GM19035 (cell line): Measurements from ENCODE around the gene CUX1.
"Not testable (repeated sequence)": the region's sequence is repeated elsewhere in the genome, so short reads cannot be mapped to it uniquely, and the experiment has no call there.

Experiments
- ATAC-seq: cut with Tn5 transposase; IDR thresholded peaks from one replicate; pipeline ENCODE4 v1.9.1; 2021; ENCODE audit not compliant: unreplicated experiment

The CUX1 gene

DNA sequence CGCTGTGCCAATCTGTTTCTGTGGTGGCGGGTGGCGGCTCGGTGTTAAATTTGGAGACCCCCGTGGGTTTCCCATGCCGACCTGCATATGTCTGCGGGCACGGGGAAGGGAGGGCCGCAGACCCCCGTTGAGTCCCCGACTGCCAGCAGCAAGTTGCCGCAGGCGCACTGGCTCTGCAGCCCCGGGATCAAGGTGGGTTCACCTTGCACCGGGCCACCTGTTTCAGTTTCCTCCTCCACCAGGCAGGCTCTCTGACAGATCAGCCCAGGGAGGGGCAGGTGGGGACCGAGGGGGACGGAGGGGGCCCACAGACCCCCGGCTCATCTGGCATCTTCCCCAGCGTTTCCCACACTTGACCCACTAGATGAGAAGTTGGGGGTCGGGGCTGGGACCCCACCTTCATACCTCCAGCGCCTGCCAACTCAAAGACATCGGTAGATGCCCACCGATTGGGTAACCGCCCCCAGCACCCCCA lies 95.9 kb downstream of the CUX1 start:
- ATAC-seq, result no peak

DNA sequence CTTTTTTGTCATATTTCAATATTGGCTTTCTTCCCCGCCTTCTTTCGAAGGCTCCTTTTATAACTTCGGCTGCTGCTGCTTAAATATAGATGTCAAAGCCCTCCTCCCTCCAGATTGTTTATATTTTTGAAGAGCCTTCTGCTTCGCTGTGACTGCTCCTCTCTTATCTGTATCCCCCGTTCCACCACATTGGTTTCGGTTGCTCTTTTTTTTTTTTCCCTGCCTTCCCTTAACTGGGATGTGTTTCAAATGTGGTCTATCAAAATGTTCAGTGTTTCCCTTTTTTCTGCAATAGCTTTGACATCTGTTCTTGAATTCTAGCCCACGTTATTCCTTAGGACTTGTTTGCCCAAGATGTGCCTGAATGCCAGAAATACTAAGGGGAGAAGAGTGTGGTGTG lies 96.4 kb downstream of the CUX1 start:
- ATAC-seq, result no peak

DNA sequence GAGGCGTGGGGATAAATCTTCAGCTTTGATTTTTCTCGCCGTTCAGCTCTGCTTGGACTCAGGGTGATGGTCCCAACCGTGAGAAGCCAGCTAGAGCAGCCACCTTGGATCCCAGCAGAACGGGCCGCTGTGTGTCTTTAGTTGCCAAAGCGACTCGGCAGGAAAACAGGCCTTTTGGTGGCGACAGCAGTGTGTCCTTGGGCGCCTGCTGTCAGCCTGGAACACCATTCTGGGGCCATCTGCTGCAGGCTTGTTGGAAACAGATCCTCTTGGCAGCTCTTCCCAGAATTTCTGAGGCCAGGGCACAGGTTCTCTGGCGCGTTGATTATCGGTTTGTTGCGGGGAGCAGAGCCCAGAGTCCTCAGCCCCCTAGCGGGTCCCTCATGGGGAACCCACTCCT lies 97.6 kb downstream of the CUX1 start:
- ATAC-seq, result no peak

DNA sequence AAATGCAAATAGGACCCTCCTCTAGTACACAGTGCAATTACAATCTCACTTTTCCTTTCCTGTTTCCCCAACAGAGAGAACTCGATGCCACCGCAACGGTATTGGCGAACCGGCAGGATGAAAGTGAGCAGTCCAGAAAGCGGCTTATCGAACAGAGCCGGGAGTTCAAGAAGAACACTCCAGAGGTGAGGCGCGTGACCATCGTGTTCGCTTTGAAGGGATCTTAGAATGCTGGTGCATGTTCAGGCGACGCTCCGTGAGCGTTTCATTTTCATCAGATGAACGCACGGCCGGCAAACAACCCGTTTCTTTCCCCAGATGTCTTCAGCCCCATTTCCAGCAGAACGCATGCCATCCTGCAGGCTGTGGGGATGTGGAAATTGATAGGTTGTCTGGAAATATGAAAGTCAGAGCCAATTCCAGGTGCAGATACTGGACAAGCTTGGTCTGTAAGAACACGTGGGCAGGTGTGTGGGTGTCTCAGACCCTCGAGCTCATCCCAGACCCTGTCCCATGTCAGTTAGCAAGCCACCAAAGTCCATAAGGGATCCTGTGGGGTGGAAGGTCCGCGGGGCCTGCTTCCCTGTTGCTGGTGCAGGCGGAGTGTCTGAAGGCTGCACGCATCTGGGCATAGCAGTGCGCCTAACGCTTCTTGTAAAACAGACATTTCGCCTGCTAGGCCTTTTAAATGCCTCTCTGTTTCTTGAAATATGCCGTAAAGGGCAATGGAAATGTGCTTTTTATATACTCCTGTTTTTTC lies 98.8 kb downstream of the CUX1 start:
- ATAC-seq, result no peak

DNA sequence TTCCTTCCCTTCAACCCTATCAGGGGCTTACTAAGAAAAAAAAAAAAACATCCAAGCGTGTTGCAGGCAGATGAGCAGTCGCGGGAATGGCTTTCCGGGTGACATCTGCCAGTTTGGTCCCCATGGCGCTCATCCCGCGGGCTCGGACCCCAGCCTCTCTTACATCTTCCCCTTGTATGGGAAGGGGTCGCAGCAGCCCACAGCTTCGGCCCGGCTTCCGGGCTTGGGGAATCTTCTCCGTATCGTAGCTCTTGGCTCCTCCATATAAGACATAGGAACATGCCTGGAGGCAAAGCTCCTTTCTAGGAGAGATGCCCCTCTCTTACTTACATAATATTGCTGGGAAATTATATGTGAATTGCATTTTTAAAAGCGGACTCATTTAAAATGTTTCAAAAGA lies 99.5 kb downstream of the CUX1 start:
- ATAC-seq, result no peak

DNA sequence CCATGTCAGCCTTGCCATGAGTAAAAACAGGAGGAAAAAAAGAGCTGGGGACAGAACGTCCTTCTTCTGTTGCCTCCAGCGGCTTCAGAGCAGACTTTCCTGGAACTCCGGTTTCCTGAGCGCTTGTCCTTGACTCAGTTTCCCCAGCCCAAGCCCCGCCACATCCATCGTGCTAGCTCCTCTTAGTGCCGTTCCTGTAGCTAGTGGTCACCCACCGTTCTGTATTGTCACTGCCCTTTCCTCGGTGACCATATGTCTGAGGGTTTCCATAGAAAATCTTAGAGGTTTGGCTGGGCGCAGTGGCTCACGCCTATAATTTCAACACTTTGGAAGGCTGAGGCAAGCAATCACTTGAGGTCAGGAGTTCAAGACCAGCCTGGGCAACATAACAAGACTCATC lies 100.1 kb downstream of the CUX1 start:
- no peak for ATAC-seq

DNA sequence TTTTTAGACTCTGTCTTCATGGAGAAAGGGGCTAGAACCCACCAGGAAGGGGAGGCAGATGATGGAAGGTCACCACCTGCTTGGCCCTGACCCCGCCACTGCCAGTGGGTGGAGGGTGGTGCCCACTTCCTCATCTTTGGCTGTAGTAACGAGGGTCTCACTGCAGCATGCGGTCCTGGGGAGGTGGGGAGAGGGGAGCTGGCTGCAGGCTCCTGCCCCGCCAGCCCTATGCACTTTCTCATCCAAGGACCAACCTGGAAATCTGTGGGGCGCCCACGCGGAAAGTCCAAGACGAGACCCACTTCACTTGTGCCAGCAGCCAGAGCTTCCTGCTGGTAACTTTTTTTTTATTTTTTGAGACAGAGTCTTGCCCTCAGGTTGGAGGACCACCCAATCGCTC lies 101.0 kb downstream of the CUX1 start:
- no peak for ATAC-seq

DNA sequence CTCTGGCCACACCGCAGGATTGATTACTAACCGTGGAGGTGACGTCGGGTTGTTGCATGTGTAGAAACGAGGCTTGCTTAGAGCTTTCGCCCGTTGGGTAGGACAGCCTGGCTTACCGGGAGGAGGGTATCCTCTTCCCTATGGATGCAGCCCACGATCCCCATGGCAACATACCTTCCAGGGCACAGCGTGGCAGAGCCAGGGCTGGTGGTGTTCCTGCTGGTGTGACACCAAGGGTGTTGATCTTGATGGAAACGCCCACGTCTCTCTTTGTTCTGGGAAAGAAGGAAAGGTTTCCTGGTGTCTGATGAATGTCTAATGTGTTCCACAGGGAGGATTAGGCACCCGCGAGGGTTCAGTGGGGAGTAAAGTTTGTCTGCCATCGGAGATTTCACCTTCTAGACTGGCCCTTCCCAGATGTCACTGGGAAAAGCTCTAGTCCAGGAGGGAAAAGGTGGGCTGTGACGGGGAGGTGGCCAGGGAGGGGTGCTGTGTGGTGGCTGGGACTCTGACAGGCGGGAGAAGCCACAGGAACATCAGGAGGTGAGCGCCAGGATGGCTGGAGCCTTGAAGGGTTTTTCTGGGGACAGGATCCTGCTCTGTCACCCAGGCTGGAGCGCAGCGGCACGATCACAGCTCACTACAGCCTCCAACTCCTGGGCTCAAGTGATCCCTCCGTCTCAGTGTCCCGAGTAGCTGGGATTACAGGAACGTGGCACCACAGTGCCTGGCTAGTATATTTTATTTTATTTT lies 102.1 kb downstream of the CUX1 start:
- no peak for ATAC-seq

DNA sequence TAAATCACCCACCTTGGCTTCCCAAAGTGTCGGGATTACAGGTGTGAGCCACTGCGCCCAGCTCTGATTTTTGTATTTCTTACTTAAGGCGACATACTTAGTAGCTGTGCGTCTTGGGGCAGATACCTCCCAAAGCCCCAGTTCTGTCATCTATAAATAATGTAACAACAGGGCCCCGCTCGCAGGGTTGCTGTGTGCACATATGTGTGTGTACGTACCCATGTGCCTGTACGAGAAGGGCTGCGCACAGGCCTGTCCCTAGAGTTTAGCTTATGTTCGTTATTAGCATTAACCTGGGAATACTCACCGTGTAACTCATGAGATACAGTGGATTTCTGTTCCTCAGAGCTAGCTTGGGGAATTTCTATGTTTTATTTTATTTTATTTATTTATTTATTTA lies 103.6 kb downstream of the CUX1 start:
- no peak for ATAC-seq

DNA sequence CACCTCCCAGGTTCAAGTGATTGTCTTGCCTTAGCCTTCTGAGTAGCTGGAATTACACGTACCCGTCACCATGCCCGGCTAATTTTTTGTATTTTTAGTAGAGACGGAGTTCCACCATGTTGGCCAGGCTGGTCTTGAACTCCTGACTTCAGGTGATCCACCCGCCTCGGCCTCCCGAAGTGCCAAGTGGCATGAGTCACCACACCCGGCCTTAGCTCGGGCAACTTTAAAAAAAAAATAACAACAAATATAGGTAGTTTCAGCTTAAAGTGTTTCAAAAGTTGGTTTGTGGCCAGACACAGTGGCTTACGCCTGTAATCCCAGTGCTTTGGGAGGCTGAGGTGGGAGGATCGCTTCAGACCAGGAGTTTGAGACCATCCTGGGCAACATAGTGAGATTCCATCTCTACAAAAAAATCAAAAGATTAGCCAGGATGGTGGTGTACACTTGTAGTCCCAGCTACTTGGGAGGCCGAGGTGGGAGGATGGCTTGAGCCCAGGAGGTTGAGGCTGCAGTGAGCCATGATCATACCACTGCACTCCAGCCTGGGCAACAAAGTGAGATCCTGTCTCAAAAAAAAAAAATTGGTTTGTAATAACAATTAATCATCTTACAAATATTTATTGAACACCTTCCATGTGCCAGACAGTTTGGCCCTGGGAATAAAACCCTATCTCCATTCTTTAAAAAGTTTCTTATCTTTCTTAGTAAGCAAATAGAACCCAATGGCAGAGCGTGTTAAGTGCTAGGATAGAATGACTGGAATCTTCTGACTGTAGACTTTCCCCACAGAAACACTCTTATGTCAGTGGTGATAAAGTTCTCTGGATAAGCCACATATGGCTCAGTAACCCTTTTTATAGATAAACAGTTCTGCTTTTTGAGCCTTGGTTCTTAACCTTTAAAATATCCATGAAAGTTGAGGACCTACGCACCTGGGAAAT lies 104.4 kb downstream of the CUX1 start:
- ATAC-seq, result not testable (repeated sequence)

DNA sequence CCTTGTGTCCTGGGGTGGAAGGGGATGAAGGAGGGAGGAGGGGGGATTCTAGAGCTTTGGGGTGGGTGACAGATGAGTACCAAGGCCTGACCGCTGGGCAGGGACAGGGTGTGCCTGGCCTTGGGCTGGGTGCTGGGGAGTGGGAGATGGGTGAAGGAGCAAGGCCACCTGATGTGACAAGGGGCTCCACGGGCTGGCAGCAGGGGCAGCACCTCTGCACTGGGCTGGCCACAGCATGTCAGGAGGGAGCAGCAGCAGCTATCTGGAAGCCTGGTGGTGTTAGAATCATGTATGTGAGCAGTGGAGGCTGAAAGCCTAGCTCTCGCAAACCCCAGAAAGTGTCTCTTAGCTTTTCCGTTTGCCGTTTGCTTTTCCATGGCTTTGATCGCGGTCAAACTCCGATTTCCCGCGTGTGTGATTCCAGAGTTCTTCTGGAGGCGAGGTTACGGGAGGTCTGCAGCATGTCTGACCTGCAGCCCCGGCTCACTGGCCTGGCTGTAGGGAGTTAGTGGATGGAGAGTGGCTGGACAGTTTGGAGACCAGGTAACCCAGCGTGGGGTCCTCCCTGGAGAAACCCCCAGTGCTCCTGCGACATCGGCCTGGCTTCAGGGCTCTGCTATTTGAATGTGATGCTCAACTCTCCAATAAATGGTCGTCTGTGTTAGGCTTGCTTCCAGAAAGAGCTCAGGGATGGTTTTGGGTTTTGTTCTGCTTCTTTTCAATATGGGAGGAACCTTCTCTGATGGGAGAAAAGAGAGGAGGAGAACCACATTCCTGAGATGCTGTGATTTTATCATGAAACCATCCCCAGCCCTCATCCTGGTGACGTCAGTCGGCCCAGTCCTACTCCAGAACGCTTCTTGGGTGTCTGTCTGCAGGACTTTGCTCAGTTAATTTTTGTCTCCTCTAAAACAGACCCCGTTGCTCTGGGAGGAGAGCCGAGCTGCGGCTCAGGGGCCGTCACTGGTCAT lies 105.5 kb downstream of the CUX1 start:
- ATAC-seq, result no peak

DNA sequence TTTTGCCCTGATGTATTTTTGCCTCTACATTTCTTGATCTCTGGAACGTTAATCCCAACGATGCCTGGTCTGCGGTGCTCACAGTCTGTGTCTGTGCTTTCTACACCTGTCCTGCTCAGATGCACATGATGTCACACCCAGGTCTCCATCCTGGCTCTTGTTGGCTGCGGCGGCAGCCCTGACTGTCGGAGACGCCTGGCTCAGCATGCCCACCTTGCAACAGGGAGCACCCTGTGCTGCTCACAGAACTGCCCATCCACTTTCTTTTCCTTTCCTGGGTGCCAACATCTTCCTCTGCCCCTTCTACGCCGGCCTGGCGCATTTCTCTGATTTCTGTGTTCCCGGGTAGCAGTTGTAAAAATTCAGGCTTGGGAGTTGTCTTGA lies 106.2 kb downstream of the CUX1 start:
- no peak for ATAC-seq

DNA sequence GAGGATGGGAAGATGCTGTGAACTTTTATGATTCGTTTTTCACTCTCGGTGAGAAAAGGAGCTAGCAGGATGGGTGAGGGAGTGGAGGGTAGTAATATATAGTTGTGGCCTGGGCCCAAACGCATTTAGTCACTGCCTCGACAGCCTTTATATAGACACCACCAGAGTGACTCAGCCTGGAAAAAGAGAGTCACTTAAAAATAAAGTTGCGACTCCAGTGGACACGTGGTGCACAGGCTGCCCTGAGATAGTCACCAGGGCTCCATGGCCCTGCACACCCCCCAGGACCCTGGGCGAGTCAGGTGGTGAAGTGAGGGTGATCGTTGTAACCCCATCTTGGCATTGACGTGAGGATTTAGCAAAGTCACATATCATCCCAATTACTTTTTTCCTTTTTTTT lies 106.7 kb downstream of the CUX1 start:
- ATAC-seq, result no peak

DNA sequence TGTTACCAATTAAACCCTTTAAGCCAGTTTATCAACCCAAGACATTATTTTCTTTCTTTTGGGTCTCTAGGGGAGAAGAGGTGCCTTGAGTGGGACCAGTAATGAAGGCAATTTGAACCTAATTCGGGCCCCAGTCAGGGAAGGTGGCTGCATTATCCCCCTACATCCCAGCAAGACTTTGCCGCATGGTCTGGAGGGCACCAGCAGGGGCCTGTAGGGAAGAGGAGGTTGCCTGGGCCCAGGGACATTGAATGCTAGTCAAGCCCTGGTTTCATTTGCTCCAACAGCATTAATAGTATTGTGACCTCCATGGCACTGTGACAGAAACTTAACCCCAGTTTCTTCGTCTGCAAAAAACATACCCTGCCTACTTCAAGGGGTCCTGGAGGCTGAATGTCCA lies 108.8 kb downstream of the CUX1 start:
- ATAC-seq, result no peak

DNA sequence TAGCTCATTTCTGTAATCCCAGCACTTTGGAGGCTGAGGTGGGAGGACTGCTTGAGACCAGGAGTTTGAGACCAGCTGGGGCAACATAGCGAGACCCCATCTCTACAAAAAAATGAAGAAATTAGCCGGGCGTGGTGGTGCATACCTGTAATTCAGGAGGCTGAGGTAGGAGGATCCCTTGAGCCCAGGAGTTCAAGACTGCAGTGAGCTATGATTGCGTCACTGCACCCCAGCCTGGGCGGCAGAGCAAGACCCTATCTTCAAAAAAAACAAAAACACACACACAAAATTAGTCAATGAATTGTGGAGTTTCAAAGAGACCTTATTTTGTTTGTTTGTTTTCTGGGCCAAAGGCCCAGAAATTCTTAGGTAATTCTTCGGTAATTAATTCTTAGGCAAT lies 110.0 kb downstream of the CUX1 start:
- ATAC-seq, result no peak

DNA sequence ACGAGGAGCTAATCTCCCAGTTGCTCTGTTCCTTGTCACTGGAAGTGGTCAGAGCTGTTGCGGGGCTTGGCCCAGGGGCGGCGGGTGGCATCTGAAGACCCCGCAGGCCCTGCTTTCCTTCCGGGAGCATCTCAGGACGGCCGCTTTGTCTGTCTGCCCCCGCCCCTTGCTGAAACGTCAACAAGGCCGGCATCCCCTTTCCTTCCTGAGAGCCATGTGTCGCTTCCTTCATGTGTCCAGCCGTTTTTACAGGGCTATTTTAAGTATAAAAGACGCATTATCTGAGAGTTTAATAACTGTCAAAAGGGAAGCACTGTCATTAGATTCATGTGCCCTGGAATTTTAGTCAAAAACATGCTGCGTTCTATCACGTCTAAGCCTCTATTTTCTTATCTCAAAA lies 110.4 kb downstream of the CUX1 start:
- no peak for ATAC-seq

DNA sequence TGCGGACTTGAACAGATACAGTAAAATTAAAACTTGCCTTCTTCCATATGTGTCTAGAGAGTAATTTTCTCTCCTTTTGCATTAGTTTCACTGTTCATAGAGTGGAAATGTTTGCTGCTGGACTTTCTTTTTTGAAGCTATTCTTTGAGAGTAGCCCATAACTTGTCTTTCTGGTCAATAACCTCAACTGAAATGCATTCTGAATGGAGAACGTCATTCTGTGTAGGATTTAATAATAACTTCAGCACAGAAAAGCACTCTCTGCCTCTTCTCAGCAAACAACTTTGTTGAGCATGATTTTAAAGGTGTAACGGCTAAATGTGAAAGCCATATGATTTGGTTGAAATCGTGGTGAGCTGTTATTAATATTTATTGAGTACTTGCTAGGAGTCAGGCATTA lies 111.8 kb downstream of the CUX1 start:
- ATAC-seq, result no peak

DNA sequence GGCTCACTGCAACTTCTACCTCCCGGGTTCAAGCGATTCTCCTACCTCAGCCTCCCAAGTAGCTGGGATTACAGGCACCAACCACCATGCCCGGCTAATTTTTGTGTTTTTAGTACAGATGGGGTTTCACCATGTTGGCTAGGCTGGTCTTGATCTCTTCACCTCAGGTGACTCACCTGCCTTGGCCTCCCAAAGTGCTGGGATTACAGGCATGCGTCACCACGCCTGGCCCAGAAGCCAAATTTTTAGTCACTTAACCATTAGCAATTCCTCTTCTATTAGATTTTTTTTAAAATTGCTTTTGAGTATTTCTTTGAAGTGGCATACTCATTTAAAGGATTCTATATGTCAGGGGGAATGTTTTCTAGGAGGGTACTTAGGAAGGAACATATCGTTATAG lies 112.5 kb downstream of the CUX1 start:
- not testable (repeated sequence) for ATAC-seq

DNA sequence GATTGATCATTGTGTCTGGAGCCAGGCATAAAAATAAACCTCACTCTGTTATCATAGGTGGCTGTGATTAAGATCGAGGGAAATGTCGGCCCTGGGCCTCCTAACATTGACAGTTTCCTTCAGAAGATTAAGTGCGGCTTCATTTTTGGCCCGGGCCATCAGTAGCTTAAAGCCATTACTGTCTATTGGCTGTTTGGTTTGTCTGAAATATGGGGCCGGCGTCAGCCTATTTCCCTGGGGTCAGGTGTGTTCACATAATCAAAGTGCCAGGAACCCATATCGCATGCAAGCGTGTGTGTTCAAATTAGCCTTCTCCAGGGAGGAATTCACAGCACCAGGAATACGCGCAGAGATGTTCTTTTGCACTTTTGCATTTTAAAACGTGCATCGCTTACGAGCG lies 114.7 kb downstream of the CUX1 start:
- no peak for ATAC-seq

DNA sequence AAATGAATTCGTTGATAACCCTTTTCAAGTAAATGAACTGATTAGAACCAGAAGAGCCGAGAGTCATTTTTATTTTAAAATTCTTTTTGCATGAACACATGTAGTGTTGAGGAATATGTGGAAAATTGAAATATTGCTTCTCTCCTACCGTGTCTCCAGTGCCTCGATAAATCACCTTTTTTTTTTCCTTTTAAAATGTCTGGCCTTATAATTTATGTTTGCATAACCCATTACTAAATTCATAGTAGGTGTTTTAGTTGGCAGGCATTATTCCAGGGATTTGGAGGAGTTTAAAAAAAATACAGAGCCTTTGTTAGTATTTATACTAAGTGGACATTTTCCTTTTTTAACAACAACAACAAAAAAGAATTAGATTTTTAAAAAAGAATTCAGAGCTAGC lies 115.6 kb downstream of the CUX1 start:
- ATAC-seq, result no peak
